ENCODE measurements around the gene HIF1A. TPM values are rescaled to one million over a fixed set of nuclear protein-coding genes. Genes with fewer than 3 reads are reported as not detected.

The HIF1A gene
- total and polyA plus RNA-seq, 2 donors from 2014 or later, result 57.8 to 358 TPM

- FAIRE-seq, result no peak
- TF ChIP-seq CTCF (IDR thresholded peaks at IDR 0.05; ENCODE audit: borderline replicate concordance, extremely low read depth, insufficient read depth), result no peak
- intact Hi-C loops (cut with DNase I), result no loop called here
- Histone ChIP-seq H3K9me3 (ENCODE audit: control insufficient read depth in 2 of 3, insufficient read depth in 1 of 3, low read length in 3 of 3) (no peaks in the 10 kb centered on the region), H3K27me3 (ENCODE audit: control insufficient read depth, insufficient read depth, low read length) (no peaks in the 10 kb centered on the region), H3K27ac (ENCODE audit: low read depth in 2 of 2, low read length in 2 of 2) (peak overlapping the region; percentile 99 to 100), H3K4me3 (ENCODE audit: low read length in 3 of 3) (peak overlapping the region; percentile 88 to 96 (median 94)), H3K36me3 (ENCODE audit: control insufficient read depth in 2 of 3, insufficient read depth in 3 of 3, low read length in 3 of 3) (no peaks in the 10 kb centered on the region), H3K9ac (ENCODE audit: low read length in 3 of 3) (peak overlapping the region; percentile 85 to 98 (median 86)), H3K4me1 (ENCODE audit: control insufficient read depth in 2 of 3, insufficient read depth in 2 of 3, low read depth in 1 of 3, low read length in 3 of 3) (peaks cover 0 to 6% (median 2%) of the 10 kb centered on the region in 3 donors)
- peak; percentile 81 to 93 (median 86) for DNase-seq
Observed at GRCh38 chr14:61695695-61696527, 598 bp downstream of the HIF1A start.

- DNase-seq (peak in 2 of 5 donors; percentile 30 to 36), FAIRE-seq (no peak)
- peaks cover 0 to 6% (median 2%) of the 10 kb centered on the region in 3 donors for H3K4me1 ChIP-seq (ENCODE audit: control insufficient read depth in 2 of 3, insufficient read depth in 2 of 3, low read depth in 1 of 3, low read length in 3 of 3)
- H3K4me3 ChIP-seq (ENCODE audit: low read length in 3 of 3), result peak overlapping the region; percentile 88 to 96 (median 94)
- peak overlapping the region; percentile 99 to 100 for H3K27ac ChIP-seq (ENCODE audit: low read depth in 2 of 2, low read length in 2 of 2)
- intact Hi-C loops (cut with DNase I), result no loop called here
- H3K27me3 ChIP-seq (ENCODE audit: control insufficient read depth, insufficient read depth, low read length), result no peaks in the 10 kb centered on the region
- H3K9ac ChIP-seq (ENCODE audit: low read length in 3 of 3), result peak overlapping the region; percentile 85 to 98 (median 86)
- H3K9me3 ChIP-seq (ENCODE audit: control insufficient read depth in 2 of 3, insufficient read depth in 1 of 3, low read length in 3 of 3), result no peaks in the 10 kb centered on the region
- no peak for TF ChIP-seq CTCF (IDR thresholded peaks at IDR 0.05; ENCODE audit: borderline replicate concordance, extremely low read depth, insufficient read depth)
- H3K36me3 ChIP-seq (ENCODE audit: control insufficient read depth in 2 of 3, insufficient read depth in 3 of 3, low read length in 3 of 3), result no peaks in the 10 kb centered on the region
Observed at GRCh38 chr14:61696753-61697318, 1.5 kb downstream of the HIF1A start.

GRCh38 chr14:61698206-61698980 is 3.1 kb downstream of the HIF1A start:
- Histone ChIP-seq H3K4me3 (ENCODE audit: low read length in 3 of 3) (peak overlapping the region in 2 of 3 donors; percentile 94 to 96), H3K9me3 (ENCODE audit: control insufficient read depth in 2 of 3, insufficient read depth in 1 of 3, low read length in 3 of 3) (no peaks in the 10 kb centered on the region), H3K9ac (ENCODE audit: low read length in 3 of 3) (peak overlapping the region in 1 of 3 donors; percentile 86), H3K36me3 (ENCODE audit: control insufficient read depth in 2 of 3, insufficient read depth in 3 of 3, low read length in 3 of 3) (no peaks in the 10 kb centered on the region), H3K27ac (ENCODE audit: low read depth in 2 of 2, low read length in 2 of 2) (peak overlapping the region; percentile 61 to 100), H3K4me1 (ENCODE audit: control insufficient read depth in 2 of 3, insufficient read depth in 2 of 3, low read depth in 1 of 3, low read length in 3 of 3) (peaks cover 0 to 6% (median 2%) of the 10 kb centered on the region in 3 donors), H3K27me3 (ENCODE audit: control insufficient read depth, insufficient read depth, low read length) (no peaks in the 10 kb centered on the region)
- no peak for FAIRE-seq
- no peak for TF ChIP-seq CTCF (IDR thresholded peaks at IDR 0.05; ENCODE audit: borderline replicate concordance, extremely low read depth, insufficient read depth)
- no peak for DNase-seq
- intact Hi-C loops (cut with DNase I), result no loop called here

Data from kidney (tissue), 14 donors.